Uterus (tissue), 2 donors: ENCODE measurements around the gene CD72.

ENCODE experiments used
- POLR2A ChIP-seq, 2 donors: fragments of 450-650 bp; IDR thresholded peaks; one replicate each; pipeline ENCODE4 v1.6.1; 2016; ENCODE audit warnings: antibody characterized with exemption in 2 of 2, mild to moderate bottlenecking in 1 of 2, moderate library complexity in 1 of 2
- TF ChIP-seq, protein P1 (sequence below), 4 experiments: fragments of 200-600 bp in 2 of 4; fragments of 450-650 bp in 2 of 4; sonication (generic) in 2 of 4; IDR thresholded peaks; one replicate each; pipeline ENCODE4 v1.5.1; 2016 to 2019; ENCODE audit warnings: antibody characterized with exemption in 4 of 4, mild to moderate bottlenecking in 2 of 4, moderate library complexity in 1 of 4

DNA sequence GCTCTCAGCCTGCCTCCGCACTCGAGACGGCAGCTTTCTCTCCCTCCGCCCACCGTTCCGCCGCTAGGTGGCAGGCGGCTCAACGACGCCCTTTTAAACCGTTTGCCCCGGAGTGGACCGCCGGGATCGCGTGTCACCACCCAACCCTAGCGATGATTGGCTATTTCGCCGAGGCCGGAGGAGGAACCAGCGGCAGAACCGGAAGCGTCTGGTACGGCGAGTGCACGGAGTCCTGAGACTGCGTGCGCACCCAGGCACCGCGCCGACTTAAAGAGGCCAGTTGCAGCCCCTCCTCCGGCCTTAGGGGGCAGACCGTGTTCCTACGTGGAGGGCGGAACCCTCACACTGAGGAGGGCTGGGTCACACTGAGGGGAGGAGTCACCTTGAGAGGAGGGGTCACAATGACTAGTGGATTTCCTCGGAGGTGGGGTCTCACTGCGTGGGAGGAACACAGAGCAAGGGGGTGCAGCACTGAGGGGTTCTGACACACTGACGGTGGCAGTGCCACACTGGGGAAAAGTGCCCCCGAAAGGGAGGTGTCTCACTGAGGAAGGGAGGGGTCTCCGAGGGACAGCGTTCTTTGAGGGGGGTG, 14.1 kb downstream of the CD72 start:
- TF ChIP-seq POLR2A (IDR thresholded peaks at IDR 0.05) = peak; percentile 75 to 90
- TF ChIP-seq, protein P1, sequence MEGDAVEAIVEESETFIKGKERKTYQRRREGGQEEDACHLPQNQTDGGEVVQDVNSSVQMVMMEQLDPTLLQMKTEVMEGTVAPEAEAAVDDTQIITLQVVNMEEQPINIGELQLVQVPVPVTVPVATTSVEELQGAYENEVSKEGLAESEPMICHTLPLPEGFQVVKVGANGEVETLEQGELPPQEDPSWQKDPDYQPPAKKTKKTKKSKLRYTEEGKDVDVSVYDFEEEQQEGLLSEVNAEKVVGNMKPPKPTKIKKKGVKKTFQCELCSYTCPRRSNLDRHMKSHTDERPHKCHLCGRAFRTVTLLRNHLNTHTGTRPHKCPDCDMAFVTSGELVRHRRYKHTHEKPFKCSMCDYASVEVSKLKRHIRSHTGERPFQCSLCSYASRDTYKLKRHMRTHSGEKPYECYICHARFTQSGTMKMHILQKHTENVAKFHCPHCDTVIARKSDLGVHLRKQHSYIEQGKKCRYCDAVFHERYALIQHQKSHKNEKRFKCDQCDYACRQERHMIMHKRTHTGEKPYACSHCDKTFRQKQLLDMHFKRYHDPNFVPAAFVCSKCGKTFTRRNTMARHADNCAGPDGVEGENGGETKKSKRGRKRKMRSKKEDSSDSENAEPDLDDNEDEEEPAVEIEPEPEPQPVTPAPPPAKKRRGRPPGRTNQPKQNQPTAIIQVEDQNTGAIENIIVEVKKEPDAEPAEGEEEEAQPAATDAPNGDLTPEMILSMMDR (IDR thresholded peaks at IDR 0.05) = peak; percentile 88 to 98 (median 96)
